ENCODE measurements around the gene RNU6-9. TPM values are rescaled to one million over a fixed set of nuclear protein-coding genes. Genes with fewer than 3 reads are reported as not detected.

Gene RNU6-9
- total RNA-seq, 1 experiment from 2014 or later = not detected

DNA sequence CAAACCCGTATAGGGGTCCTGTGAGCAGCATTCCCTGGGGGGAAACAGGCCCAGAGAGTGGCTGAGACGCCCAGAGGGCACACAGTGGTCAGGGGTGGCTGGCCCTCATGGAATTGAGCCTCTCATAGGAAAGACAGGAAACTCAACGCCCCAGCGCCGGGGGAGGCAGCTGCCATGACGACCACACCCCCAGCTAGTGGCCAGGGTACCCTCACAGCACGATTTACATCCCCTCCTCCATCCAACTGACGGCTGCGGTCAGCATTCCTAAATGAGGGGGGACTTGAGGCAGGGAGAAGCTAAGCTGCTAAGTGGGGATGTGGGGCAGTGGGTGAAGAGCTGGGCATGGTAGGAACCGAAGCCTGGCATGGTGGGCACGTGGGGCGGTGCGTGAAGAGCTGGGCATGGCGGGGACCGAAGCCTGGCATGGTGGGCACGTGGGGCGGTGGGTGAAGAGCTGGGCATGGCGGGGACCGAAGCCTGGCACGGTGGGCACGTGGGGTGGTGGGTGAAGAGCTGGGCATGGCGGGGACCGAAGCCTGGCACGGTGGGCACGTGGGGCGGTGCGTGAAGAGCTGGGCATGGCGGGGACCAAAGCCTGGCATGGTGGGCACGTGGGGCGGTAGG, 10.3 kb upstream of the RNU6-9 start (continued):
- TF ChIP-seq, protein P1, sequence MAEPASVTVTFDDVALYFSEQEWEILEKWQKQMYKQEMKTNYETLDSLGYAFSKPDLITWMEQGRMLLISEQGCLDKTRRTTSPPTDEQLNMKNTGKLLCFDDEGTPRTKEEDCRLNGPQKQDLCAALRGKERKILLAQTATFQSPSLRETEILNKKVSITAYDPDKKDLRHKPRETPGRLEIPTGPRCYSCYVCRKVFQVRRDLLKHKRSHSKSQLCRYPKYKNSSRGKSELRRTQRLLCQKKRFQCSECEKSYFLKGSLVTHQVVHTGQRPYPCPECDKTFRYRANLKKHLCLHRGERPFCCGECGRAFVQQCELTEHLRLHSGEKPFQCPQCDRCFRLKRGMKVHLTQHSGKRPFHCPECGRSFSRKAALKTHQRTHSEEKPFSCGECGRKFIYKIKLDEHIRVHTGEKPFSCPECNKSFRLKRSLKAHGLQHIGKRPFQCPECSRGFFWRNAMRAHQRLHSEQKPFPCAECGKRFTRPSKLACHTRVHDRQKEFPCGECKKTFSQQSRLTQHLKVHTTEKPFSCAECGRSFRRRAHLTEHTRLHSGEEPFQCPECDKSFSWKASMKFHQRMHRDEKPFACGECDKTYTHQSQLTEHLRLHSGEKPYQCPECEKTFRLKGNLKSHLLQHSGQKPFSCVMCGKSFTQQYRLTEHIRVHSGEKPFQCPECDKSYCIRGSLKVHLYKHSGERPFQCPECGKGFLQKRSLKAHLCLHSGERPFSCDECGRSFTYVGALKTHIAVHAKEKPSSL (CRISPR knock-in tag; conservative IDR thresholded peaks at IDR 0.05) = no peak
- TF ChIP-seq GTF2I (CRISPR knock-in tag; conservative IDR thresholded peaks at IDR 0.05) (no peak), ATF1 (CRISPR knock-in tag; IDR thresholded peaks at IDR 0.05) (no peak), FOXP1 (CRISPR knock-in tag; IDR thresholded peaks at IDR 0.05; ENCODE audit: borderline replicate concordance) (no peak), NR2C2 (CRISPR knock-in tag; IDR thresholded peaks at IDR 0.05) (no peak)

DNA sequence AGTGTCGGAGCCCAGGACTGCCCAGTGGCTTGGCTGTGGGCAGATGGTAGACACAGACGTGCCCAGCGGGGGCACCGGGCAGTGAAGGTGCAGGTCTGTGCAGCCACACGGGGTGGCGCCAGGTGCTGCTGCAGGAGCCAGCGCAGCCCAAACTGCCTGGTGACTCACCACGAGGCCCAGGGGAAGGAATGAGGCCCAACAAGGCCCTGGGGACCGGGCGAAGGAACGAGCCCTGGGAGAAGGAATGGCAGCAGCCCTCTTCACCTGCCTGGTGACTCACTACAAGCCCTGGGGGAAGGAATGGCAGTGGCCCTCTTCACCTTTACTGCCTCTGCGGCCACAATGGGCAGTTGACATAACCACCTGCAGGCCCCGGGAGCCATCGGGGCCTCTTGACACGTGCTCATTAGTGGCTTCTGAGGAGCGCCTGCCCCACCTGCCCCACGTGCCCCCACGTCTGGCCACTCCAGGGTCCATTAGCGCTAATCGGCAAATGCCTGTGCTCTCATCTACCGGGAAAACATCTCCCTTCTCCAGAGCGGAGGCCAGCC, 9.5 kb upstream of the RNU6-9 start:
- Mint-ChIP-seq H3K9me3 (no peaks in the 10 kb centered on the region), H3K36me3 (peaks cover 18% of the 10 kb centered on the region), H3K27ac (no peak overlapping the region), H3K4me3 (no peak overlapping the region), H3K4me1 (no peaks in the 10 kb centered on the region), H3K27me3 (ENCODE audit: low read depth) (no peaks in the 10 kb centered on the region)
- TF ChIP-seq, protein P2, sequence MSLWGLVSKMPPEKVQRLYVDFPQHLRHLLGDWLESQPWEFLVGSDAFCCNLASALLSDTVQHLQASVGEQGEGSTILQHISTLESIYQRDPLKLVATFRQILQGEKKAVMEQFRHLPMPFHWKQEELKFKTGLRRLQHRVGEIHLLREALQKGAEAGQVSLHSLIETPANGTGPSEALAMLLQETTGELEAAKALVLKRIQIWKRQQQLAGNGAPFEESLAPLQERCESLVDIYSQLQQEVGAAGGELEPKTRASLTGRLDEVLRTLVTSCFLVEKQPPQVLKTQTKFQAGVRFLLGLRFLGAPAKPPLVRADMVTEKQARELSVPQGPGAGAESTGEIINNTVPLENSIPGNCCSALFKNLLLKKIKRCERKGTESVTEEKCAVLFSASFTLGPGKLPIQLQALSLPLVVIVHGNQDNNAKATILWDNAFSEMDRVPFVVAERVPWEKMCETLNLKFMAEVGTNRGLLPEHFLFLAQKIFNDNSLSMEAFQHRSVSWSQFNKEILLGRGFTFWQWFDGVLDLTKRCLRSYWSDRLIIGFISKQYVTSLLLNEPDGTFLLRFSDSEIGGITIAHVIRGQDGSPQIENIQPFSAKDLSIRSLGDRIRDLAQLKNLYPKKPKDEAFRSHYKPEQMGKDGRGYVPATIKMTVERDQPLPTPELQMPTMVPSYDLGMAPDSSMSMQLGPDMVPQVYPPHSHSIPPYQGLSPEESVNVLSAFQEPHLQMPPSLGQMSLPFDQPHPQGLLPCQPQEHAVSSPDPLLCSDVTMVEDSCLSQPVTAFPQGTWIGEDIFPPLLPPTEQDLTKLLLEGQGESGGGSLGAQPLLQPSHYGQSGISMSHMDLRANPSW (CRISPR knock-in tag; conservative IDR thresholded peaks at IDR 0.05; ENCODE audit: low read depth) = no peak
- TF ChIP-seq SMAD3 (CRISPR knock-in tag; IDR thresholded peaks at IDR 0.05; ENCODE audit: borderline replicate concordance) (no peak), ZNF317 (CRISPR knock-in tag; IDR thresholded peaks at IDR 0.05; ENCODE audit: borderline replicate concordance, low read depth) (no peak), FOXP1 (CRISPR knock-in tag; IDR thresholded peaks at IDR 0.05; ENCODE audit: borderline replicate concordance) (no peak), NR2C2 (CRISPR knock-in tag; IDR thresholded peaks at IDR 0.05) (no peak), OVOL2 (CRISPR knock-in tag; IDR thresholded peaks at IDR 0.05; ENCODE audit: borderline replicate concordance) (no peak), CBFB (CRISPR knock-in tag; IDR thresholded peaks at IDR 0.05; ENCODE audit: low read depth) (no peak), NFATC4 (CRISPR knock-in tag; IDR thresholded peaks at IDR 0.05) (no peak)
- TF ChIP-seq, protein P3, sequence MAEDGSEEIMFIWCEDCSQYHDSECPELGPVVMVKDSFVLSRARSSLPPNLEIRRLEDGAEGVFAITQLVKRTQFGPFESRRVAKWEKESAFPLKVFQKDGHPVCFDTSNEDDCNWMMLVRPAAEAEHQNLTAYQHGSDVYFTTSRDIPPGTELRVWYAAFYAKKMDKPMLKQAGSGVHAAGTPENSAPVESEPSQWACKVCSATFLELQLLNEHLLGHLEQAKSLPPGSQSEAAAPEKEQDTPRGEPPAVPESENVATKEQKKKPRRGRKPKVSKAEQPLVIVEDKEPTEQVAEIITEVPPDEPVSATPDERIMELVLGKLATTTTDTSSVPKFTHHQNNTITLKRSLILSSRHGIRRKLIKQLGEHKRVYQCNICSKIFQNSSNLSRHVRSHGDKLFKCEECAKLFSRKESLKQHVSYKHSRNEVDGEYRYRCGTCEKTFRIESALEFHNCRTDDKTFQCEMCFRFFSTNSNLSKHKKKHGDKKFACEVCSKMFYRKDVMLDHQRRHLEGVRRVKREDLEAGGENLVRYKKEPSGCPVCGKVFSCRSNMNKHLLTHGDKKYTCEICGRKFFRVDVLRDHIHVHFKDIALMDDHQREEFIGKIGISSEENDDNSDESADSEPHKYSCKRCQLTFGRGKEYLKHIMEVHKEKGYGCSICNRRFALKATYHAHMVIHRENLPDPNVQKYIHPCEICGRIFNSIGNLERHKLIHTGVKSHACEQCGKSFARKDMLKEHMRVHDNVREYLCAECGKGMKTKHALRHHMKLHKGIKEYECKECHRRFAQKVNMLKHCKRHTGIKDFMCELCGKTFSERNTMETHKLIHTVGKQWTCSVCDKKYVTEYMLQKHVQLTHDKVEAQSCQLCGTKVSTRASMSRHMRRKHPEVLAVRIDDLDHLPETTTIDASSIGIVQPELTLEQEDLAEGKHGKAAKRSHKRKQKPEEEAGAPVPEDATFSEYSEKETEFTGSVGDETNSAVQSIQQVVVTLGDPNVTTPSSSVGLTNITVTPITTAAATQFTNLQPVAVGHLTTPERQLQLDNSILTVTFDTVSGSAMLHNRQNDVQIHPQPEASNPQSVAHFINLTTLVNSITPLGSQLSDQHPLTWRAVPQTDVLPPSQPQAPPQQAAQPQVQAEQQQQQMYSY (CRISPR knock-in tag; IDR thresholded peaks at IDR 0.05) = no peak
- TF ChIP-seq, protein P4, sequence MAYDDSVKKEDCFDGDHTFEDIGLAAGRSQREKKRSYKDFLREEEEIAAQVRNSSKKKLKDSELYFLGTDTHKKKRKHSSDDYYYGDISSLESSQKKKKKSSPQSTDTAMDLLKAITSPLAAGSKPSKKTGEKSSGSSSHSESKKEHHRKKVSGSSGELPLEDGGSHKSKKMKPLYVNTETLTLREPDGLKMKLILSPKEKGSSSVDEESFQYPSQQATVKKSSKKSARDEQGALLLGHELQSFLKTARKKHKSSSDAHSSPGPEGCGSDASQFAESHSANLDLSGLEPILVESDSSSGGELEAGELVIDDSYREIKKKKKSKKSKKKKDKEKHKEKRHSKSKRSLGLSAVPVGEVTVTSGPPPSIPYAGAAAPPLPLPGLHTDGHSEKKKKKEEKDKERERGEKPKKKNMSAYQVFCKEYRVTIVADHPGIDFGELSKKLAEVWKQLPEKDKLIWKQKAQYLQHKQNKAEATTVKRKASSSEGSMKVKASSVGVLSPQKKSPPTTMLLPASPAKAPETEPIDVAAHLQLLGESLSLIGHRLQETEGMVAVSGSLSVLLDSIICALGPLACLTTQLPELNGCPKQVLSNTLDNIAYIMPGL (CRISPR knock-in tag; IDR thresholded peaks at IDR 0.05) = no peak
- TF ChIP-seq, protein P5, sequence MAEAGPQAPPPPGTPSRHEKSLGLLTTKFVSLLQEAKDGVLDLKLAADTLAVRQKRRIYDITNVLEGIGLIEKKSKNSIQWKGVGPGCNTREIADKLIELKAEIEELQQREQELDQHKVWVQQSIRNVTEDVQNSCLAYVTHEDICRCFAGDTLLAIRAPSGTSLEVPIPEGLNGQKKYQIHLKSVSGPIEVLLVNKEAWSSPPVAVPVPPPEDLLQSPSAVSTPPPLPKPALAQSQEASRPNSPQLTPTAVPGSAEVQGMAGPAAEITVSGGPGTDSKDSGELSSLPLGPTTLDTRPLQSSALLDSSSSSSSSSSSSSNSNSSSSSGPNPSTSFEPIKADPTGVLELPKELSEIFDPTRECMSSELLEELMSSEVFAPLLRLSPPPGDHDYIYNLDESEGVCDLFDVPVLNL (CRISPR knock-in tag; IDR thresholded peaks at IDR 0.05; ENCODE audit: borderline replicate concordance, low read depth) = no peak
- TF ChIP-seq, protein P6, sequence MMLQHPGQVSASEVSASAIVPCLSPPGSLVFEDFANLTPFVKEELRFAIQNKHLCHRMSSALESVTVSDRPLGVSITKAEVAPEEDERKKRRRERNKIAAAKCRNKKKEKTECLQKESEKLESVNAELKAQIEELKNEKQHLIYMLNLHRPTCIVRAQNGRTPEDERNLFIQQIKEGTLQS (CRISPR knock-in tag; conservative IDR thresholded peaks at IDR 0.05) = no peak
- ChIA-PET CTCF (no interaction called here), POLR2A (no interaction called here)
- ATAC-seq (peak; percentile 38; the same call in 1 of the 2 replicates), DNase-seq (ENCODE audit: low spot score) (no peak)

All from WTC11 (cell line).